HFF-Myc (cell line): ENCODE data around the gene TXNDC5.

ENCODE experiments used
- DNase-seq: peaks from one replicate; pipeline ENCODE4 v3.0.0-alpha.2; 2011; ENCODE audit warnings: low read depth; ENCODE audit errors: extremely low read depth
- H3K4me3 ChIP-seq: replicated peaks from 2 replicates; pipeline ENCODE4 v1.5.1; 2011; ENCODE audit warnings: low read depth, mild to moderate bottlenecking, control low read depth, low read length
- CTCF ChIP-seq: IDR thresholded peaks from 2 replicates; pipeline ENCODE4 v1.5.1; 2012; ENCODE audit warnings: mild to moderate bottlenecking, low read depth, low read length, control low read depth; ENCODE audit errors: missing control alignments

TXNDC5 gene

GRCh38 chr6:7917729-7918128 lies 7.1 kb upstream of the TXNDC5 start:
- H3K4me3 ChIP-seq: no peak overlapping the region
- TF ChIP-seq CTCF: no peak
- no peak for DNase-seq

GRCh38 chr6:7916959-7917358 lies 6.4 kb upstream of the TXNDC5 start:
- no peak for TF ChIP-seq CTCF
- no peak overlapping the region for H3K4me3 ChIP-seq
- DNase-seq: no peak

GRCh38 chr6:7914991-7915789 lies 4.6 kb upstream of the TXNDC5 start:
- TF ChIP-seq CTCF: no peak
- peak; percentile 58 for DNase-seq
- no peak overlapping the region for H3K4me3 ChIP-seq

GRCh38 chr6:7914311-7914710 lies 3.7 kb upstream of the TXNDC5 start:
- DNase-seq: no peak
- H3K4me3 ChIP-seq: no peak overlapping the region
- no peak for TF ChIP-seq CTCF

- no peak for TF ChIP-seq CTCF
- no peak overlapping the region for H3K4me3 ChIP-seq
- DNase-seq: no peak
Observed at GRCh38 chr6:7912736-7913517, 2.3 kb upstream of the TXNDC5 start.

- no peak overlapping the region for H3K4me3 ChIP-seq
- DNase-seq: no peak
- no peak for TF ChIP-seq CTCF
Observed at GRCh38 chr6:7912024-7912423, 1.4 kb upstream of the TXNDC5 start.

GRCh38 chr6:7911345-7911725 lies 747 bp upstream of the TXNDC5 start:
- H3K4me3 ChIP-seq: peak overlapping the region; percentile 50
- TF ChIP-seq CTCF: no peak
- no peak for DNase-seq
